HepG2 (cell line): ENCODE results near the gene GRM5. TPM values are rescaled to one million over a fixed set of nuclear protein-coding genes. Genes with fewer than 3 reads are reported as not detected.

Source experiments
- CCDC6 ChIP-seq: sonication (generic); formaldehyde crosslinking; IDR thresholded peaks from 2 replicates; pipeline ENCODE4 v1.8.1; 2022; ENCODE audit warnings: mild to moderate bottlenecking, missing genetic modification reagents, moderate library complexity
- CENPX ChIP-seq: sonication (generic); formaldehyde crosslinking; IDR thresholded peaks from 2 replicates; pipeline ENCODE4 v1.9.0; 2021; ENCODE audit warnings: mild to moderate bottlenecking, missing genetic modification reagents, moderate library complexity
- E2F5 ChIP-seq: sonication (generic); formaldehyde crosslinking; conservative IDR thresholded peaks from 2 replicates; pipeline ENCODE4 v1.4.0; 2020; ENCODE audit warnings: missing genetic modification reagents
- ELF4 ChIP-seq: sonication (generic); formaldehyde crosslinking; IDR thresholded peaks from 2 replicates; pipeline ENCODE4 v1.5.0; 2020; ENCODE audit warnings: missing genetic modification reagents, mild to moderate bottlenecking, moderate library complexity, borderline replicate concordance
- HMG20A ChIP-seq: IDR thresholded peaks from 2 replicates; pipeline ENCODE4 v1.6.1; 2016; ENCODE audit warnings: borderline replicate concordance
- MED8 ChIP-seq: sonication (generic); formaldehyde crosslinking; IDR thresholded peaks from 2 replicates; pipeline ENCODE4 v1.8.1; 2023; ENCODE audit warnings: mild to moderate bottlenecking, missing genetic modification reagents; ENCODE audit not compliant: insufficient replicate concordance
- NR2F1 ChIP-seq, 2 experiments: fragments of 450-650 bp in 1 of 2; formaldehyde crosslinking in 1 of 2; IDR thresholded peaks; 2 replicates each; pipeline versions ENCODE4 v1.5.0 to v1.6.1; 2016 to 2020; ENCODE audit warnings: mild to moderate bottlenecking in 1 of 2, missing compliant biosample characterization in 1 of 2, missing genetic modification reagents in 1 of 2, moderate library complexity in 1 of 2
- RBAK ChIP-seq: sonication (generic); formaldehyde crosslinking; IDR thresholded peaks from 2 replicates; pipeline ENCODE4 v1.5.1; 2020; ENCODE audit warnings: mild to moderate bottlenecking, missing genetic modification reagents
- SMC3 ChIP-seq: IDR thresholded peaks from 2 replicates; pipeline ENCODE4 v1.6.1; 2011; ENCODE audit warnings: low read length, improper control_type of control experiment
- SNRNP70 ChIP-seq: fragments of 200-400 bp; formaldehyde crosslinking; IDR thresholded peaks from 2 replicates; pipeline ENCODE4 v1.6.1; 2017; ENCODE audit warnings: mild to moderate bottlenecking, low read depth, low read length, moderate library complexity
- TEAD2 ChIP-seq: sonication (generic); formaldehyde crosslinking; IDR thresholded peaks from 2 replicates; pipeline ENCODE4 v1.9.0; 2021; ENCODE audit warnings: missing genetic modification reagents
- TEAD3 ChIP-seq: optimal IDR thresholded peaks from 2 replicates; pipeline ENCODE3; 2016; ENCODE audit warnings: borderline replicate concordance
- TOPORS ChIP-seq: sonication (generic); formaldehyde crosslinking; IDR thresholded peaks from 2 replicates; pipeline ENCODE4 v1.8.0; 2023; ENCODE audit warnings: mild to moderate bottlenecking, missing genetic modification reagents
- ZBTB37 ChIP-seq: sonication (generic); formaldehyde crosslinking; IDR thresholded peaks from 2 replicates; pipeline ENCODE4 v1.4.0; 2020; ENCODE audit warnings: mild to moderate bottlenecking, missing genetic modification reagents
- ZFP1 ChIP-seq: IDR thresholded peaks from 2 replicates; pipeline ENCODE4 v1.6.1; 2016
- ZNF121 ChIP-seq: sonication (generic); formaldehyde crosslinking; IDR thresholded peaks from 2 replicates; pipeline ENCODE4 v1.5.0; 2020; ENCODE audit warnings: mild to moderate bottlenecking, missing genetic modification reagents
- ZNF264 ChIP-seq: sonication (generic); formaldehyde crosslinking; IDR thresholded peaks from 2 replicates; pipeline ENCODE4 v1.4.0; 2020; ENCODE audit warnings: missing genetic modification reagents
- ZNF639 ChIP-seq: conservative IDR thresholded peaks from 2 replicates; pipeline ENCODE4 v1.6.1; 2018; ENCODE audit warnings: missing genetic modification reagents
- polyA plus RNA-seq, 8 experiments: library from polyadenylated mRNA; depleted of rRNA in 3 of 8; stranded (reverse) in 7 of 8; unstranded in 1 of 8; fragments of >200 nt; fragmentation: Illumina TruSeq in 4 of 8; extraction: Trizol in 4 of 8; gene quantifications; 2 replicates each; pipeline versions ENCODE4 v1.2.1 to v1.2.3, GENCODE V29; 2011 to 2016; ENCODE audit warnings: low read depth in 4 of 8, missing spikeins in 1 of 8, mixed read lengths in 1 of 8; ENCODE audit not compliant: insufficient read depth in 1 of 8
- total RNA-seq, 5 experiments: library from RNA; depleted of rRNA; stranded (reverse); fragments of >200 nt; fragmentation: Illumina TruSeq; extraction: Trizol; gene quantifications; 2 replicates each; pipeline ENCODE4 v1.2.3, GENCODE V29; 2016; ENCODE audit warnings: low read depth in 1 of 5
- TF ChIP-seq, protein P1 (sequence below): sonication (generic); formaldehyde crosslinking; IDR thresholded peaks from 2 replicates; pipeline ENCODE4 v1.4.0; 2020; ENCODE audit warnings: missing genetic modification reagents, borderline replicate concordance
- TF ChIP-seq, protein P2 (sequence below): sonication (generic); formaldehyde crosslinking; IDR thresholded peaks from 2 replicates; pipeline ENCODE4 v1.5.0; 2020; ENCODE audit warnings: missing genetic modification reagents
- TF ChIP-seq, protein P3 (sequence below): IDR thresholded peaks from 2 replicates; pipeline ENCODE4 v1.6.1; 2018; ENCODE audit warnings: missing genetic modification reagents, mild to moderate bottlenecking, missing compliant biosample characterization

The GRM5 gene
- total and polyA plus RNA-seq, 2 of the 13 experiments (the other 11 are each of a cell fraction or from before 2014, with no cell fraction given), result not detected

DNA sequence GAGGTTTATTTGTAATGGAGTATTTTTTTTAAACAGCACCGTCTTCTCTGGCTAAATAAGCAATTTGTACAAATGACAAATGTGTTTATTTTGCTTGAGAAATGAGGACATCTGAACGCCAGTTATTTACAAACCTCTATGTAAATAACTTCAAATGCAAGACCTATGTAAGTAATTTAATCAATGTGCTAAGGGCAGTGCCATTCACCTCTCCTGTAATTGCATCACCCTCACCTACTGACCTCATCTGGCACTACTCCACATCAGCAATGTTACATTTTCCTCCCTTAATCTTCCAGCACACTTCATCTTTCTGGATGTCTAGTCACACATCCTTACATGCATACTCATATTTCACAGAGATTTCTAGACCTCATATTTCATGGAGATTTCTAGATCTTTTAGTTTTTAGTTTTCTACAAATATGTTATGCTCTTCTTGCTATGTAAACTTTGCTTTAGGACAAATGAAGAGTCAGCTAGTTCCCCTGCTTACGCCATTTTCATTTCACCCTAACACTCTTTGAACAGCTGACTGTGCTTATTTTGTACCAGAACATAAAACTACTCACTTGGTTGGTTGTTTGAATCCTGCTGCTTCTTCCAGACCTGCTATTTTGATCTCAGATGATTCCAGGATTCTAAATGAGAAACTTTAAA lies 238.6 kb downstream of the GRM5 start (continued):
- TF ChIP-seq CCDC6, result no peak
- TF ChIP-seq HMG20A, result peak; percentile 35; the same call in 1 of the 2 replicates
- no peak for TF ChIP-seq ZBTB37 (CRISPR knock-in tag)
- TF ChIP-seq MED8 (CRISPR knock-in tag), result no peak
- TF ChIP-seq, protein P1, sequence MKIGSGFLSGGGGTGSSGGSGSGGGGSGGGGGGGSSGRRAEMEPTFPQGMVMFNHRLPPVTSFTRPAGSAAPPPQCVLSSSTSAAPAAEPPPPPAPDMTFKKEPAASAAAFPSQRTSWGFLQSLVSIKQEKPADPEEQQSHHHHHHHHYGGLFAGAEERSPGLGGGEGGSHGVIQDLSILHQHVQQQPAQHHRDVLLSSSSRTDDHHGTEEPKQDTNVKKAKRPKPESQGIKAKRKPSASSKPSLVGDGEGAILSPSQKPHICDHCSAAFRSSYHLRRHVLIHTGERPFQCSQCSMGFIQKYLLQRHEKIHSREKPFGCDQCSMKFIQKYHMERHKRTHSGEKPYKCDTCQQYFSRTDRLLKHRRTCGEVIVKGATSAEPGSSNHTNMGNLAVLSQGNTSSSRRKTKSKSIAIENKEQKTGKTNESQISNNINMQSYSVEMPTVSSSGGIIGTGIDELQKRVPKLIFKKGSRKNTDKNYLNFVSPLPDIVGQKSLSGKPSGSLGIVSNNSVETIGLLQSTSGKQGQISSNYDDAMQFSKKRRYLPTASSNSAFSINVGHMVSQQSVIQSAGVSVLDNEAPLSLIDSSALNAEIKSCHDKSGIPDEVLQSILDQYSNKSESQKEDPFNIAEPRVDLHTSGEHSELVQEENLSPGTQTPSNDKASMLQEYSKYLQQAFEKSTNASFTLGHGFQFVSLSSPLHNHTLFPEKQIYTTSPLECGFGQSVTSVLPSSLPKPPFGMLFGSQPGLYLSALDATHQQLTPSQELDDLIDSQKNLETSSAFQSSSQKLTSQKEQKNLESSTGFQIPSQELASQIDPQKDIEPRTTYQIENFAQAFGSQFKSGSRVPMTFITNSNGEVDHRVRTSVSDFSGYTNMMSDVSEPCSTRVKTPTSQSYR (CRISPR knock-in tag), result no peak
- no peak for TF ChIP-seq ELF4 (CRISPR knock-in tag)
- TF ChIP-seq ZNF121 (CRISPR knock-in tag), result no peak
- no peak for TF ChIP-seq TEAD2 (CRISPR knock-in tag)
- TF ChIP-seq ZNF639, result no peak
- TF ChIP-seq CENPX (CRISPR knock-in tag), result no peak
- TF ChIP-seq, protein P2, sequence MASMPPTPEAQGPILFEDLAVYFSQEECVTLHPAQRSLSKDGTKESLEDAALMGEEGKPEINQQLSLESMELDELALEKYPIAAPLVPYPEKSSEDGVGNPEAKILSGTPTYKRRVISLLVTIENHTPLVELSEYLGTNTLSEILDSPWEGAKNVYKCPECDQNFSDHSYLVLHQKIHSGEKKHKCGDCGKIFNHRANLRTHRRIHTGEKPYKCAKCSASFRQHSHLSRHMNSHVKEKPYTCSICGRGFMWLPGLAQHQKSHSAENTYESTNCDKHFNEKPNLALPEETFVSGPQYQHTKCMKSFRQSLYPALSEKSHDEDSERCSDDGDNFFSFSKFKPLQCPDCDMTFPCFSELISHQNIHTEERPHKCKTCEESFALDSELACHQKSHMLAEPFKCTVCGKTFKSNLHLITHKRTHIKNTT (CRISPR knock-in tag), result no peak
- TF ChIP-seq TEAD3, result no peak
- TF ChIP-seq RBAK (CRISPR knock-in tag), result no peak
- TF ChIP-seq E2F5 (CRISPR knock-in tag), result no peak
- TF ChIP-seq, protein P3, sequence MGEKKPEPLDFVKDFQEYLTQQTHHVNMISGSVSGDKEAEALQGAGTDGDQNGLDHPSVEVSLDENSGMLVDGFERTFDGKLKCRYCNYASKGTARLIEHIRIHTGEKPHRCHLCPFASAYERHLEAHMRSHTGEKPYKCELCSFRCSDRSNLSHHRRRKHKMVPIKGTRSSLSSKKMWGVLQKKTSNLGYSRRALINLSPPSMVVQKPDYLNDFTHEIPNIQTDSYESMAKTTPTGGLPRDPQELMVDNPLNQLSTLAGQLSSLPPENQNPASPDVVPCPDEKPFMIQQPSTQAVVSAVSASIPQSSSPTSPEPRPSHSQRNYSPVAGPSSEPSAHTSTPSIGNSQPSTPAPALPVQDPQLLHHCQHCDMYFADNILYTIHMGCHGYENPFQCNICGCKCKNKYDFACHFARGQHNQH (CRISPR knock-in tag), result no peak
- TF ChIP-seq TOPORS (CRISPR knock-in tag), result no peak
- TF ChIP-seq SMC3, result no peak
- no peak for TF ChIP-seq ZNF264 (CRISPR knock-in tag)
- TF ChIP-seq SNRNP70, result no peak
- TF ChIP-seq ZFP1 (CRISPR knock-in tag), result no peak
- peak; percentile 12 to 67; a peak in 2 of 4 replicates for TF ChIP-seq NR2F1 (CRISPR knock-in tag; IDR thresholded peaks at IDR 0.05)
